Measurements from ENCODE around the gene ZC3H14.
A peak's percentile ranks its signal among the peaks of the same experiment; 100 is the strongest.

The ZC3H14 gene

DNA sequence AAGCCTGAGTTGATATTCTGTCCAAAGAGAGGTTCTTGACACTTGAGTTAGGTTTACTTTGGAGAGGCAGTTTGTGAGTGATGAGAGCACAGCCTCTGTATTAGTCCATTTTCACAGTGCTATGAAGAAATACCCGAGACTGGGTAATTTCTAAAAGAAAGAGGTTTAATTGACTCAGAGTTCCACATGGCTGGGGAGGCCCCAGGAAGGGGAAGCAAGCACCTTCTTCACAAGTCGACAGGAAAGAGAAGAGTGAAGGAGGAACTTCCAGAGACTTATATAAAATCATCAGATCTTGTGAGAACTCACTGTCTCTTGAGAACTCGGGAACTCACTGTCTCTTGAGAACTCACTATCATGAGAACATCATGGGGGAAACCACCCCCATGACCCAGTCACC, 5.4 kb downstream of the ZC3H14 start:
- no peak overlapping the region for H3K4me3 Mint-ChIP-seq
- no peak overlapping the region for H3K27ac Mint-ChIP-seq
- H3K36me3 Mint-ChIP-seq (ENCODE audit: low read depth) = peaks cover 45% of the 10 kb centered on the region
- peaks cover 16% of the 10 kb centered on the region for H3K4me1 Mint-ChIP-seq (ENCODE audit: low read depth)
- H3K27me3 Mint-ChIP-seq (ENCODE audit: low read depth) = no peaks in the 10 kb centered on the region
- peaks cover 5% of the 10 kb centered on the region for H3K9me3 Mint-ChIP-seq

GRCh38 chr14:88572117-88572516, 9.3 kb downstream of the ZC3H14 start:
- Mint-ChIP-seq H3K36me3 (ENCODE audit: low read depth) (peaks cover 60% of the 10 kb centered on the region), H3K9me3 (peaks cover 5% of the 10 kb centered on the region), H3K27ac (no peak overlapping the region), H3K4me1 (ENCODE audit: low read depth) (no peaks in the 10 kb centered on the region), H3K27me3 (ENCODE audit: low read depth) (no peaks in the 10 kb centered on the region), H3K4me3 (no peak overlapping the region)

DNA sequence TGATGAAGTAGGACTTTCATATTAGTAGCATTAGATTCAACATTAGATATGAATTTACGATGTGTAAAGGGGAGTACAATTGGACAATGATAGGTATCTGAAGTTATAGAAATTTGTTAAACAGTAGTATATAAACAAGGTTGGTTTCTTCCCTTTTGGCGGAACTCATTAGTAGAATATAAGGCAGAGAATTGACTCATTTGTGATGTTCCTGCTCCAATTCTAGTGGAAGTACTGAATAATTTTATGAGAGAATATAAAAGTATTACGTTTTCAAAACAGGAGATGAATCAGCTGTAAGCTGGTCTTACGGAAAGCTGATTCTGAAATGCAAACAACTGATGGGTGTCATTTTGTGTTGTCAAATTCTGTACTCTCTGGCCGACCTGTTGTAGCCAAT, 13.4 kb downstream of the ZC3H14 start:
- peaks cover 45% of the 10 kb centered on the region for H3K36me3 Mint-ChIP-seq (ENCODE audit: low read depth)
- no peaks in the 10 kb centered on the region for H3K4me1 Mint-ChIP-seq (ENCODE audit: low read depth)
- no peak overlapping the region for H3K4me3 Mint-ChIP-seq
- no peaks in the 10 kb centered on the region for H3K9me3 Mint-ChIP-seq
- no peak overlapping the region for H3K27ac Mint-ChIP-seq
- H3K27me3 Mint-ChIP-seq (ENCODE audit: low read depth) = no peaks in the 10 kb centered on the region

DNA sequence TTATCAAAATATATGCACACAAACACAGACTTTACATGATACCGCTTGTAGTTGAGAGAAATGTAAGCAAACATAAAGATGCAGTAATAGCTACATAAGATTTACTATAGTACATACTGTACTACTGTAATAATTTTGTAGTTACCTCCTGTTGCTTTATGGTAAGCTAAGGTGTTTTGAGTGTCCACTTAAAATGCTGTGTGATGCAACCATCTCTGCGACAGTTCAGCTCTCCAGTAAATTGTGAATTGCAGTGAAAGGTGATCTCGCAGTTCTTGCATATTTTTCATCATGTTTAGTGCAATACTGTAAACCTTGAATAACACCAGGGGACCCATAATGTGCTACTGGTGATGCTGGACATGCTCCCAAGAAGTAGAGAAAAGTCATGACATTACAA, 21.6 kb downstream of the ZC3H14 start:
- no peak overlapping the region for H3K27ac Mint-ChIP-seq
- no peaks in the 10 kb centered on the region for H3K27me3 Mint-ChIP-seq (ENCODE audit: low read depth)
- no peak overlapping the region for H3K4me3 Mint-ChIP-seq
- H3K4me1 Mint-ChIP-seq (ENCODE audit: low read depth) = peaks cover 2% of the 10 kb centered on the region
- H3K9me3 Mint-ChIP-seq = peaks cover 6% of the 10 kb centered on the region
- H3K36me3 Mint-ChIP-seq (ENCODE audit: low read depth) = peaks cover 30% of the 10 kb centered on the region

DNA sequence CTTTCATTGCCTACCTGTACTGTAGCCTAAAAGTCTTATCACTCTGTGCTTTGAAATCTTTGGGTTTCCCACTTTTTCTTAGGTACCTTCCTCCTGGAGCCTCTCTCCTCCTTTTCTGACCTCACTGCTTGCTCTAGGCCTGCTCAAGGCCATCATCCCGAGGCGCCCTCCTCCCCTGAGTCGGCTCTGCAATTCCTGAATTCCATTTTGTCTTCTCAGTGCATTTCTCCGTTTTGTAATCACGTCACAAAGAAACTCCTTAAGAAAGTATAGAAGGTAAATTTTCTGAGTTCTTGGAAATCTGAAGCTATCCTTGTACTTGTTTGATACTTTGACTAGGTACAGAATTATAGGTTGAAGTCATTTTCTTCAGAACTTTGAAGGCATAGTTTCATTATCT, 25.2 kb downstream of the ZC3H14 start:
- Mint-ChIP-seq H3K27me3 (ENCODE audit: low read depth) (no peaks in the 10 kb centered on the region), H3K36me3 (ENCODE audit: low read depth) (peaks cover 35% of the 10 kb centered on the region), H3K9me3 (peaks cover 6% of the 10 kb centered on the region), H3K4me3 (no peak overlapping the region), H3K4me1 (ENCODE audit: low read depth) (peaks cover 2% of the 10 kb centered on the region), H3K27ac (no peak overlapping the region)

DNA sequence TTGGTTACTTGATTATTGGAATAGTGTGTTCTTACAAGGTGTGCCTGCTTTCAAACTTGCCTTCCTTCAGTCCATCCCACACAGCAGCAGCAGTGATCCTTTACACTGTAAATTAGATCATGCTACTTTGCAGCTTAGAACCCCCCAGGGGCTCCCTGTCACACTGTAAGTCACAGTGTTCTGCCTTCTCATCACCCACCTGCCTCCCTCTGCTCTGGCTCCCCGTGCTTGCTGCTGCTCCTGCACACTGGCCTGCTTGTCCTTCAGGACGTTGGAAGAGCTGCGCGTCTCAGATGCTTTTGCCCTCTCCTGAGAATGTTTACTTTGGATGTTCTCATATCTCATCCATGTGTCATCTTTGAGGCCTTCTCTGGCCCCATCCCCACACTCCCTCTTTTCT, 27.3 kb downstream of the ZC3H14 start:
- H3K27ac Mint-ChIP-seq = no peak overlapping the region
- H3K36me3 Mint-ChIP-seq (ENCODE audit: low read depth) = peaks cover 31% of the 10 kb centered on the region
- H3K4me1 Mint-ChIP-seq (ENCODE audit: low read depth) = peaks cover 2% of the 10 kb centered on the region
- no peak overlapping the region for H3K4me3 Mint-ChIP-seq
- H3K27me3 Mint-ChIP-seq (ENCODE audit: low read depth) = no peaks in the 10 kb centered on the region
- H3K9me3 Mint-ChIP-seq = peaks cover 6% of the 10 kb centered on the region

DNA sequence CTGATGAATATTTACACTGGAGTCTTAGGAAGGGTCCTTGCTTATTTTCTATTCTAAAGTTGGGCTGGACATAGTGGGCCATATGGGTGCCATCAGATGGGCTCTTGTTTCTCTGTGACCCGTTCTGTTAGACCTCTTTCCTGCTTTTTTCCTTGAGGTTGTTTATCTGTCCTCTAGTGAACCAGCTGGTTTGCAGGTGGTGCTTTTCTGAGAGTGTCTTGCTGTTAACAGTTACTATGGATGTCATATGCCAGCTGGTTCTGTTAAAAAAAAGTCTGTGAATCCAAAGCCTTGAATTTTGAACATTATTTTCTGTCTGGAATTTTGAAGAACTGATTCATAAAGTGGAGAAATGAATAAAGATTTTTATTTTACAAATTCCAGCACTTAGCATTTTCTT, 29.2 kb downstream of the ZC3H14 start:
- Mint-ChIP-seq H3K4me3 (no peak overlapping the region), H3K27me3 (ENCODE audit: low read depth) (no peaks in the 10 kb centered on the region), H3K36me3 (ENCODE audit: low read depth) (peaks cover 29% of the 10 kb centered on the region), H3K9me3 (no peaks in the 10 kb centered on the region), H3K27ac (no peak overlapping the region), H3K4me1 (ENCODE audit: low read depth) (peaks cover 3% of the 10 kb centered on the region)

GRCh38 chr14:88597038-88597437, 34.2 kb downstream of the ZC3H14 start:
- no peak overlapping the region for H3K27ac Mint-ChIP-seq
- peaks cover 21% of the 10 kb centered on the region for H3K4me1 Mint-ChIP-seq (ENCODE audit: low read depth)
- H3K9me3 Mint-ChIP-seq = no peaks in the 10 kb centered on the region

GRCh38 chr14:88597601-88598000, 34.8 kb downstream of the ZC3H14 start:
- no peak overlapping the region for H3K4me3 Mint-ChIP-seq
- no peaks in the 10 kb centered on the region for H3K27me3 Mint-ChIP-seq (ENCODE audit: low read depth)

More at GRCh38 chr14:88597038-88597437, 34.2 kb downstream of the ZC3H14 start:
- Mint-ChIP-seq H3K36me3 (ENCODE audit: low read depth) (peaks cover 34% of the 10 kb centered on the region), H3K4me3 (no peak overlapping the region), H3K27me3 (ENCODE audit: low read depth) (no peaks in the 10 kb centered on the region)

DNA sequence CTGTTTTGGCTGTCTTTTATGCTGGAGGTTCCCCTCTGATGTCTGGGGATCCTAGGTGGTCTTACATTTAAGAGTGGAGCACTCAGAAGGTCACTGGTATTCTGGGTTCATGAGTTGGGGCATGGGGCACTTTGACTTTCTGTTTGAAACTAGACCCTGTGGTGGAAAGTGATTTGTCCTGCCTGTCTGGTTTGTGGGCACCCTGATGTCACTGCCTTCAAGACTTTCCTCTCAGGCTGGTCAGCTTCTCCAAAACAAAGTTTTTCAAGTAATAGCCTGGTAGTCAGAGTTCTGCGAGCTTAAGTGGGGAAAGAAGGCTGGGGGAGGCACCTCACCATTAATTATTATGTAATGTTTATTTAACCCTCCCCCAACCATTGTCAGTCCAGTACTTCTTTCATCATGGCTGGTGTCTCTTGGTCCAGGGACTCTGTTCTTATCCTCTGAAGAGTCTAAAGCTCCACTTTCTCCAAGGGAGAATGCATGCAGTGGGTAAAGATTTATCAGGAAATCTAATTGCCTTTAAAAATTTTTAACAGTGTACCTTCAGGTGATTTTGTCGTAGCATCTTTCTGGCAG, 35.3 kb downstream of the ZC3H14 start:
- peaks cover 42% of the 10 kb centered on the region for H3K36me3 Mint-ChIP-seq (ENCODE audit: low read depth)
- H3K4me1 Mint-ChIP-seq (ENCODE audit: low read depth) = peaks cover 21% of the 10 kb centered on the region
- no peak overlapping the region for H3K4me3 Mint-ChIP-seq
- H3K27ac Mint-ChIP-seq = peak overlapping the region; percentile 11
- H3K9me3 Mint-ChIP-seq = no peaks in the 10 kb centered on the region
- H3K27me3 Mint-ChIP-seq (ENCODE audit: low read depth) = no peaks in the 10 kb centered on the region

More at GRCh38 chr14:88597601-88598000, 34.8 kb downstream of the ZC3H14 start:
- Mint-ChIP-seq H3K4me1 (ENCODE audit: low read depth) (peaks cover 21% of the 10 kb centered on the region), H3K9me3 (no peaks in the 10 kb centered on the region), H3K36me3 (ENCODE audit: low read depth) (peaks cover 40% of the 10 kb centered on the region), H3K27ac (no peak overlapping the region)

GRCh38 chr14:88599326-88599725, 36.5 kb downstream of the ZC3H14 start:
- H3K4me1 Mint-ChIP-seq (ENCODE audit: low read depth) = peaks cover 25% of the 10 kb centered on the region
- peaks cover 43% of the 10 kb centered on the region for H3K36me3 Mint-ChIP-seq (ENCODE audit: low read depth)

GRCh38 chr14:88599761-88600439, 37.1 kb downstream of the ZC3H14 start:
- Mint-ChIP-seq H3K4me1 (ENCODE audit: low read depth) (peaks cover 27% of the 10 kb centered on the region), H3K9me3 (no peaks in the 10 kb centered on the region), H3K36me3 (ENCODE audit: low read depth) (peaks cover 43% of the 10 kb centered on the region), H3K4me3 (peak overlapping the region; percentile 45), H3K27ac (peak overlapping the region; percentile 78), H3K27me3 (ENCODE audit: low read depth) (no peaks in the 10 kb centered on the region)

More at GRCh38 chr14:88599326-88599725, 36.5 kb downstream of the ZC3H14 start:
- peak overlapping the region; percentile 38 for H3K4me3 Mint-ChIP-seq
- H3K27me3 Mint-ChIP-seq (ENCODE audit: low read depth) = no peaks in the 10 kb centered on the region
- peak overlapping the region; percentile 78 for H3K27ac Mint-ChIP-seq
- H3K9me3 Mint-ChIP-seq = no peaks in the 10 kb centered on the region

- H3K27me3 Mint-ChIP-seq (ENCODE audit: low read depth) = no peaks in the 10 kb centered on the region
- H3K36me3 Mint-ChIP-seq (ENCODE audit: low read depth) = peaks cover 46% of the 10 kb centered on the region
- H3K4me3 Mint-ChIP-seq = no peak overlapping the region
- peaks cover 21% of the 10 kb centered on the region for H3K4me1 Mint-ChIP-seq (ENCODE audit: low read depth)
- H3K9me3 Mint-ChIP-seq = no peaks in the 10 kb centered on the region
- no peak overlapping the region for H3K27ac Mint-ChIP-seq
Observed at GRCh38 chr14:88604212-88604611, 41.4 kb downstream of the ZC3H14 start.

- H3K4me1 Mint-ChIP-seq (ENCODE audit: low read depth) = peaks cover 10% of the 10 kb centered on the region
- H3K9me3 Mint-ChIP-seq = no peaks in the 10 kb centered on the region
- H3K36me3 Mint-ChIP-seq (ENCODE audit: low read depth) = peaks cover 50% of the 10 kb centered on the region
- no peaks in the 10 kb centered on the region for H3K27me3 Mint-ChIP-seq (ENCODE audit: low read depth)
- no peak overlapping the region for H3K27ac Mint-ChIP-seq
- H3K4me3 Mint-ChIP-seq = no peak overlapping the region
Observed at GRCh38 chr14:88605594-88605993, 42.8 kb downstream of the ZC3H14 start.

- Mint-ChIP-seq H3K27me3 (ENCODE audit: low read depth) (no peaks in the 10 kb centered on the region), H3K9me3 (no peaks in the 10 kb centered on the region), H3K4me3 (no peak overlapping the region), H3K4me1 (ENCODE audit: low read depth) (peaks cover 13% of the 10 kb centered on the region), H3K27ac (no peak overlapping the region), H3K36me3 (ENCODE audit: low read depth) (peaks cover 50% of the 10 kb centered on the region)
Observed at GRCh38 chr14:88607829-88608228, 45.0 kb downstream of the ZC3H14 start.
